Chondrocyte (in vitro differentiated cells): ENCODE measurements around the gene MRTFB. TPM values are rescaled to one million over a fixed set of nuclear protein-coding genes. Genes with fewer than 3 reads are reported as not detected.
A peak's percentile ranks its signal among the peaks of the same experiment; 100 is the strongest.

ENCODE experiments used
- DNase-seq: peaks from one replicate; pipeline ENCODE4 v3.0.0; 2021; ENCODE audit warnings: mixed read lengths, low spot score
- H3K27ac Mint-ChIP-seq: one replicate; pipeline ENCODE4 v1.8.0; 2021; ENCODE audit warnings: mild to moderate bottlenecking, moderate library complexity, mixed read lengths; ENCODE audit not compliant: unreplicated experiment
- H3K27me3 Mint-ChIP-seq: 2 replicates; pipeline ENCODE4 v1.8.0; 2021; ENCODE audit warnings: low read depth, mixed read lengths
- H3K36me3 Mint-ChIP-seq: 2 replicates; pipeline ENCODE4 v1.8.0; 2021; ENCODE audit warnings: low read depth, mixed read lengths
- H3K4me1 Mint-ChIP-seq: 2 replicates; pipeline ENCODE4 v1.8.0; 2021; ENCODE audit warnings: low read depth, mild to moderate bottlenecking, mixed read lengths
- H3K4me3 Mint-ChIP-seq: one replicate; pipeline ENCODE4 v1.8.0; 2021; ENCODE audit warnings: mild to moderate bottlenecking, moderate library complexity, mixed read lengths; ENCODE audit not compliant: unreplicated experiment
- H3K9me3 Mint-ChIP-seq: 2 replicates; pipeline ENCODE4 v1.8.0; 2021; ENCODE audit warnings: low read depth, mixed read lengths
- total RNA-seq: library from RNA; stranded (reverse); gene quantifications from 3 replicates; pipeline ENCODE4 v1.2.1, GENCODE V29; 2021
- TF ChIP-seq, protein P1 (sequence below): fragments of 200-600 bp; sonication (generic); IDR thresholded peaks from 2 replicates; pipeline ENCODE4 v1.5.0; 2021; ENCODE audit warnings: antibody characterized with exemption, mild to moderate bottlenecking, moderate library complexity

The MRTFB gene
- total RNA-seq, 1 donor from 2014 or later, result 32.2 TPM

DNA sequence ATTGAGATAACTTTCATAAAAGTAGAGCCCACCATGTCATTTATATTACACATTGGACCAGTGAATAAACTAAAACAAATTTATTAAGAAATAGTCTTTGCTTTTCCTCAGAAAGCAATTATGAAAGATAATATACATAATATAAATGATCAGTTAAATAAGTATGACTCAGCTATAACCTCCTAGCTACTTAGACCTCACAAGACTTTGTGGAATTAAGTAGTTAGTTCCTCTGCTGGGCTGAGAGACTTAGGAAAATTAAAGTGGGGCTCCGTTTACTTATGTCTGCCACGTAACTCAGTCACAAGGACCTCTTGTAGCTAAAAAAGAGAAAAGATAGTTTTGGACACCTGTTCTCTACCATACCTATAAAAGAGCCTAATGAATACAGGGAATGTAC is 76.9 kb downstream of the MRTFB start:
- TF ChIP-seq, protein P1, sequence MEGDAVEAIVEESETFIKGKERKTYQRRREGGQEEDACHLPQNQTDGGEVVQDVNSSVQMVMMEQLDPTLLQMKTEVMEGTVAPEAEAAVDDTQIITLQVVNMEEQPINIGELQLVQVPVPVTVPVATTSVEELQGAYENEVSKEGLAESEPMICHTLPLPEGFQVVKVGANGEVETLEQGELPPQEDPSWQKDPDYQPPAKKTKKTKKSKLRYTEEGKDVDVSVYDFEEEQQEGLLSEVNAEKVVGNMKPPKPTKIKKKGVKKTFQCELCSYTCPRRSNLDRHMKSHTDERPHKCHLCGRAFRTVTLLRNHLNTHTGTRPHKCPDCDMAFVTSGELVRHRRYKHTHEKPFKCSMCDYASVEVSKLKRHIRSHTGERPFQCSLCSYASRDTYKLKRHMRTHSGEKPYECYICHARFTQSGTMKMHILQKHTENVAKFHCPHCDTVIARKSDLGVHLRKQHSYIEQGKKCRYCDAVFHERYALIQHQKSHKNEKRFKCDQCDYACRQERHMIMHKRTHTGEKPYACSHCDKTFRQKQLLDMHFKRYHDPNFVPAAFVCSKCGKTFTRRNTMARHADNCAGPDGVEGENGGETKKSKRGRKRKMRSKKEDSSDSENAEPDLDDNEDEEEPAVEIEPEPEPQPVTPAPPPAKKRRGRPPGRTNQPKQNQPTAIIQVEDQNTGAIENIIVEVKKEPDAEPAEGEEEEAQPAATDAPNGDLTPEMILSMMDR, result no peak
- DNase-seq, result no peak
- no peaks in the 10 kb centered on the region for H3K36me3 Mint-ChIP-seq
- H3K9me3 Mint-ChIP-seq, result no peaks in the 10 kb centered on the region
- H3K4me1 Mint-ChIP-seq, result peaks cover 60% of the 10 kb centered on the region
- no peaks in the 10 kb centered on the region for H3K27me3 Mint-ChIP-seq
- H3K27ac Mint-ChIP-seq, result no peak overlapping the region
- no peak overlapping the region for H3K4me3 Mint-ChIP-seq

DNA sequence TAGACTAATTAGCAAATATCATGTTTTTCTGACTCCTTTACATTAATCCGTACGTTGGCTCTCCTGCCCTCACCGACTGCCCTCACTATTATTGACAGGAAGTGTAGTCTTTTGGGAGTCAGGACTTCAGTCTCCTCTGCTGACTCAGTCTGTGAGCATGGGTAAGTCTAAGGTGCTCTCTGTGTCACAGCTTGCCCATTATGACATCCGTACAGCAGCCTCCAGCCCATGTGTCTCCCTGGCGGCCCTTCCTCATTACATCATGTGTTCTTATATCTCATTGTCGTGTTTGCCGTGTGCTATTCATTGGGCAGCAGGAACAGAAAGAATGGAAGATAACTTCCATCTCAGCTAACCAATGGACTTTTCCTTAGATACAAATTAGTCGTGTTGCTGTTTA is 77.5 kb downstream of the MRTFB start:
- no peaks in the 10 kb centered on the region for H3K36me3 Mint-ChIP-seq

DNA sequence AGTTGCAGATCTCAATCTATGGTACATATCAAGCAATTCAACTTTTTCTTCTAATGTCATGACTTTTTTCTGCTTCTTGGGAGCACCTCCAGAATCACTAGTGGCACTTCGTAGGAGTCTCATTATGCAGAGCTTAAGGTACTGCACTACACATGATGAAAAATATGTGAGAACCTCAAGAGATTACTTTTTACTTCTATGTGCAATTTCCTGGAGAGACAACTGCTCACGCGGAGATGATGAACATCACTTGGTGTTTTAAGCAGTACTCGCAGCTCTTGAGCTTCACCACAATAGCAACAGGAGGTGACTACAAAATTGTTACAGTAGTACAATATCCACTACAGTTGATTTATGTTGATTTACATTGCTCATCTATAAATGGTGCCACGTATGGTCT is 79.7 kb downstream of the MRTFB start:
- H3K36me3 Mint-ChIP-seq, result no peaks in the 10 kb centered on the region
- no peak overlapping the region for H3K4me3 Mint-ChIP-seq
- H3K9me3 Mint-ChIP-seq, result no peaks in the 10 kb centered on the region

More for the DNA sequence above, 77.5 kb downstream of the MRTFB start:
- no peak for DNase-seq
- no peaks in the 10 kb centered on the region for H3K27me3 Mint-ChIP-seq
- peak overlapping the region; percentile 91 for H3K27ac Mint-ChIP-seq
- no peaks in the 10 kb centered on the region for H3K9me3 Mint-ChIP-seq
- H3K4me1 Mint-ChIP-seq, result peaks cover 64% of the 10 kb centered on the region
- TF ChIP-seq, protein P1, result no peak
- H3K4me3 Mint-ChIP-seq, result no peak overlapping the region

DNA sequence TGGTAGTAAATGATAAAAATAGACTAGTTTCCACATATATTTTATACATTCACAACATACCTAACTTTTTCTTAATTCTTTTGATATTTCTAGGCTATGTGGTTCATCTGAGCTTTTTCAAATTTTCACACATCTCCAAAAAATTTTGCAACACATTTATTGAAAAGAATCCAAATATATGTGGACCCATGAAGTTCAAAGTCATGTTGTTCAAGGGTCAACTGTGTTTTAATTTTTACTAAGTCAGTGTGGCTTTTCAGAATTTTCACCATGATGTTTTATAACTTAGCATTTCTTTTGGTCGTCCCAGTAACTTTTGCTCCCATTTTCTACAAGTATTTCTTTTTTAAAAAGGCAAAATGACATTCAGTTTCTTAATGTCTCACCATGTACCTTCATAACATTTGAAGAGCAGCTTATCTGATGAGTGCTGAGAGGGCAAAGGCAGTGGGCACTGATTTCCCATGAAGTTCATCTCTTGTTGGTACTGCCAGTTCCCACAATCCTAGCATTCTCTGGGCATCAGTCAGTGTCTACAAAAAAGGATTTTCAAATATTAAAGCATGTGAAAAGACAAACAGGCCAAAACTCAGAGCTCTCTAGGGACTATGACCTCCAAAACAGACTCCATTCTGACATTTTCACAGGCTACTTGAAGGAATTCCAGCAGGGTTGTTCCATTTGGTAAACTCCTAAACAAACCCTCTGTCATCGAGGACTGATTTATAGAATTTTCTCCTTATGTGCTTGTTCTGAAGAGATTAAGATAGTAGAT is 80.3 kb downstream of the MRTFB start:
- no peak for DNase-seq
- H3K4me1 Mint-ChIP-seq, result peaks cover 75% of the 10 kb centered on the region
- H3K27me3 Mint-ChIP-seq, result no peaks in the 10 kb centered on the region
- TF ChIP-seq, protein P1, result no peak
- peak overlapping the region; percentile 23 for H3K4me3 Mint-ChIP-seq
- peak overlapping the region; percentile 94 for H3K27ac Mint-ChIP-seq
- no peaks in the 10 kb centered on the region for H3K9me3 Mint-ChIP-seq
- H3K36me3 Mint-ChIP-seq, result no peaks in the 10 kb centered on the region

More for the DNA sequence above, 79.7 kb downstream of the MRTFB start:
- DNase-seq, result no peak
- Mint-ChIP-seq H3K27me3 (no peaks in the 10 kb centered on the region), H3K27ac (peak overlapping the region; percentile 84), H3K4me1 (peaks cover 75% of the 10 kb centered on the region)
- TF ChIP-seq, protein P1, result no peak

DNA sequence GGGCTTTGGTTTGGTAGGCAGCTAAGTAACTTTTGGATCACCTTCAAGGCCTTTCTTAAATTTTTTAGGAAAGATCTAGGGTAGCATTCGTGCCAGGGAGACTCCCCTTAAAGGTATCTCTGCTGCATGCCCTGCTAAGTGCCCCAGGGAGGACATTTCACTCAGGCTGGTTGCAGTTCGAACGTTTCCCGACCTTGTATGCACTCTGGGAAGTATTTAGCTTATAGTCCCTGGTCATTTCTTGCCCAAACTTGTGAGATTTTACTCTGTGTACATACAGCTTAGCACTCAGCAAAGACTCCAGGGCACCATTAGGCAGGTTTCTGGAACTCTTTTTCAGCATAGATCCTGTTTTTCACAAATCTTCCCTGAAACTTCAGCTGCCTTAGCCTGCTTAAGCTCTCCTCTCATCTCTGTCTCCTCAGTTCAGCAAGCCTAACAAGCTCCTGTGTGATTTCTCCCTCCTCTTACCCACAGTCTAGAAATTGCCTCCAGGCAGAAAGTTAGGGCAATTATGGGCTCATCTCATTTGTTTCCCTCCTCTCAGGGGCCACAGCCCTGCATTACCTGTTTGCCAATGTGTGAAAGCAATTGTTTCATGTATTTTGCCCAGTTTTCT is 84.6 kb downstream of the MRTFB start:
- H3K27ac Mint-ChIP-seq, result peak overlapping the region; percentile 52
- TF ChIP-seq, protein P1, result no peak
- no peaks in the 10 kb centered on the region for H3K36me3 Mint-ChIP-seq
- no peaks in the 10 kb centered on the region for H3K9me3 Mint-ChIP-seq
- peaks cover 50% of the 10 kb centered on the region for H3K4me1 Mint-ChIP-seq
- H3K4me3 Mint-ChIP-seq, result no peak overlapping the region
- no peak for DNase-seq
- no peaks in the 10 kb centered on the region for H3K27me3 Mint-ChIP-seq
